Ovary (tissue), 9 donors: ENCODE results near the gene CNNM2. TPM values are rescaled to one million over a fixed set of nuclear protein-coding genes. Genes with fewer than 3 reads are reported as not detected.

Experiments
- DNase-seq, 5 donors: peaks; one replicate each; pipeline ENCODE4 v3.0.0-alpha.2; 2019 to 2020
- H3K27ac ChIP-seq, 2 donors: fragments of 200-600 bp; one replicate each; pipeline versions ENCODE4 v1.5.1 to v1.8.0; 2019 to 2022
- H3K27me3 ChIP-seq: fragments of 200-600 bp; one replicate; pipeline ENCODE4 v1.8.0; 2022
- H3K36me3 ChIP-seq: fragments of 200-600 bp; sonication (generic); one replicate; pipeline ENCODE4 v1.5.1; 2019
- H3K4me1 ChIP-seq: one replicate; pipeline ENCODE4 v1.8.1; 2013; ENCODE audit warnings: mild to moderate bottlenecking, moderate library complexity; ENCODE audit not compliant: insufficient read depth
- H3K4me3 ChIP-seq: fragments of 200-600 bp; sonication (generic); one replicate; pipeline ENCODE4 v1.5.1; 2017
- H3K9me3 ChIP-seq, 2 donors: fragments of 200-600 bp in 1 of 2; sonication (generic) in 1 of 2; one replicate each; pipeline versions ENCODE4 v1.5.1 to v1.8.1; 2013 to 2019; ENCODE audit warnings: mild to moderate bottlenecking in 1 of 2, moderate library complexity in 1 of 2
- EP300 ChIP-seq: sonication (generic); formaldehyde crosslinking; IDR thresholded peaks from one replicate; pipeline ENCODE4 v1.6.1; 2017; ENCODE audit warnings: antibody characterized with exemption
- POLR2A ChIP-seq: fragments of 450-650 bp; IDR thresholded peaks from one replicate; pipeline ENCODE4 v1.6.1; 2017; ENCODE audit warnings: antibody characterized with exemption, mild to moderate bottlenecking, moderate library complexity
- WGBS, 3 donors: extraction: QIAGEN DNeasy Blood & Tissue Kit in 1 of 3; methylation state at CpG; one replicate each; pipeline versions ENCODE4 v1.1.5 to v1.1.7; 2013 to 2017; 5-methylcytosine and 5-hydroxymethylcytosine counted together
- intact Hi-C, 4 donors: fragments of 100-400 bp; cut with DNase I; formaldehyde crosslinking; loops; one replicate each; pipeline versions ENCODE4 v1.11.0 to v1.15.1; 2022 to 2023
- polyA plus RNA-seq, 2 donors: library from polyadenylated mRNA; stranded (reverse); fragments of 200-250 nt in 1 of 2; fragments of 350-450 nt in 1 of 2; fragmentation: Illumina TruSeq in 1 of 2; extraction: RNeasy Lipid Tissue Mini Kit (QIAGEN cat#74804) in 1 of 2; gene quantifications; one replicate each; pipeline ENCODE4 v1.2.3, GENCODE V29; 2013 to 2014
- total RNA-seq, 7 donors: library from RNA; depleted of rRNA in 2 of 7; stranded (reverse); fragments of >200 nt in 2 of 7; fragmentation: NEBNext Ultra II Directional in 3 of 7; extraction: Animal tissue kit (Norgen Biotek cat#: 25700) in 3 of 7; gene quantifications; one replicate each; pipeline versions ENCODE4 v1.1.0 to v1.2.4, GENCODE V29; 2016 to 2023
- TF ChIP-seq, protein P1 (sequence below), 3 donors: fragments of 450-650 bp in 2 of 3; fragments of 200-600 bp in 1 of 3; IDR thresholded peaks; one replicate each; pipeline versions ENCODE4 v1.5.1 to v1.8.0; 2016 to 2022; ENCODE audit warnings: antibody characterized with exemption in 3 of 3, mild to moderate bottlenecking in 1 of 3
- donor health status: DM: no; HTN: no; CAD: no; lungs with moderate emphysema.
- donor health status: DM: no; HTN: no; CAD: no.
- donor health status: Bipolar disorder and iron deficiency.
- donor health status: DM: yes; HTN: yes; CAD: no.
- donor health status: DM: no; HTN: no; CAD: no.
- donor health status: DM: yes; HTN: yes; CAD: no.

CNNM2 gene
- total and polyA plus RNA-seq, 9 donors, result 5.4 to 15.0 (median 8.9) TPM

DNA sequence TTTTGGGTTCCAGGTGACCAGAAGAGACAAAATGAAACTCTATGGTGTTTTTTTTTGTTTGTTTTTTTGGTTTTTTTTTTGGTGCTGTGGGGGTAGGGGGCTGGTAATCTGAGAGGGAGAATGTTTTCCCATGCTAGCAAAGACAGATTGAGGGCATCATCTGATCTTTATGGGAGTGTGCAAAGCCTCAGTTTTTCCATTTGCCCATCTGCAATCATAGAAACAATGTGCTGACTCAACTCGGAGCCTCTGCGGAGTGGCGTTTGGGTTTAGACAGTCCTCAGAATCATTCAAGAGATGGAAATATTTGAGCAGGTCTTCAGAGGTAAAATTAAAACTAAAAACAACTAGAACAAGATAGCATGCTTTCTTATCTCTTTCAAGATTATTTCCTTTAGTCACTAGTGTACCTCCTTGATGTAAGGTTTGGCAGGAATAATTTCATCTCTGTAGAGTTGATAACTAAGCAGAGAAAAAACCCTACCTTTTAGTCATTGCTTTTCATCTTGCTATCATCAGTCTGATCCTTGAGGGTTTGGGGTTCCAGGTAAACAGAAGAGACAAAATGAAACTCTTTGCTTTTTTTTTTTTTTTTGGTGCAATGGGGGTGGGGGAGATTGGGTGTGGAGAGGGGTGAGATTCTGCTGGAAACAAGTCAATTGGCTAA, 18.0 kb downstream of the CNNM2 start:
- Histone ChIP-seq H3K4me3 (no peak overlapping the region), H3K9me3 (no peaks in the 10 kb centered on the region), H3K27ac (no peak overlapping the region), H3K27me3 (no peaks in the 10 kb centered on the region), H3K4me1 (no peaks in the 10 kb centered on the region), H3K36me3 (no peaks in the 10 kb centered on the region)
- 78 to 86% (median 86%) methylated on average over 3 of the region's 3 CpGs for WGBS, 3 donors
- intact Hi-C loops, result no loop called here
- TF ChIP-seq, protein P1, sequence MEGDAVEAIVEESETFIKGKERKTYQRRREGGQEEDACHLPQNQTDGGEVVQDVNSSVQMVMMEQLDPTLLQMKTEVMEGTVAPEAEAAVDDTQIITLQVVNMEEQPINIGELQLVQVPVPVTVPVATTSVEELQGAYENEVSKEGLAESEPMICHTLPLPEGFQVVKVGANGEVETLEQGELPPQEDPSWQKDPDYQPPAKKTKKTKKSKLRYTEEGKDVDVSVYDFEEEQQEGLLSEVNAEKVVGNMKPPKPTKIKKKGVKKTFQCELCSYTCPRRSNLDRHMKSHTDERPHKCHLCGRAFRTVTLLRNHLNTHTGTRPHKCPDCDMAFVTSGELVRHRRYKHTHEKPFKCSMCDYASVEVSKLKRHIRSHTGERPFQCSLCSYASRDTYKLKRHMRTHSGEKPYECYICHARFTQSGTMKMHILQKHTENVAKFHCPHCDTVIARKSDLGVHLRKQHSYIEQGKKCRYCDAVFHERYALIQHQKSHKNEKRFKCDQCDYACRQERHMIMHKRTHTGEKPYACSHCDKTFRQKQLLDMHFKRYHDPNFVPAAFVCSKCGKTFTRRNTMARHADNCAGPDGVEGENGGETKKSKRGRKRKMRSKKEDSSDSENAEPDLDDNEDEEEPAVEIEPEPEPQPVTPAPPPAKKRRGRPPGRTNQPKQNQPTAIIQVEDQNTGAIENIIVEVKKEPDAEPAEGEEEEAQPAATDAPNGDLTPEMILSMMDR (IDR thresholded peaks at IDR 0.05), result no peak
- TF ChIP-seq EP300, result no peak
- TF ChIP-seq POLR2A, result no peak
- no peak for DNase-seq

DNA sequence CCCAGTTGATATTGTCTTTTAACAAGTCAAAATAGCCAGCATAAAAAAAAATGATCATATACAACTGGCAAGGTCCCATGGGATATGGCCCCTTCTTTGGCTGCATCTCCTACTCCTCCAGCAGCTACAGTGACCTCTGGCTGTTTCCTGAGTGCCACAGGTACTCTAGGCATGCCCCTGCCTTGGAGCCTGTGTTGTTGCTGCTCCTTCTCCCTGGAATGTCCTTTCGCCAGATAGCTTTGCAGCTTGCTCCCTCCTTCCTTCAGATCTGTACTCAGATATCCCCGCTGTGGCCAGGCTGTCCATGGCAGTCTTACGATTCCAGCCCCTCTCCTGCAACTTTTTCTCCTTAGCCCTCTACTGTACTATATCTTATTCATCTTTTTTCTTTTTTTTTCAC, 23.3 kb downstream of the CNNM2 start:
- Histone ChIP-seq H3K36me3 (no peaks in the 10 kb centered on the region), H3K9me3 (no peaks in the 10 kb centered on the region), H3K4me3 (no peak overlapping the region), H3K4me1 (peaks cover 2% of the 10 kb centered on the region), H3K27ac (no peak overlapping the region), H3K27me3 (no peaks in the 10 kb centered on the region)
- intact Hi-C loops, result no loop called here
- no peak for DNase-seq
- 98 to 99% (median 98%) methylated on average over 3 of the region's 3 CpGs for WGBS, 3 donors
- TF ChIP-seq EP300 (no peak), POLR2A (no peak)
- TF ChIP-seq, protein P1 (IDR thresholded peaks at IDR 0.05), result no peak

DNA sequence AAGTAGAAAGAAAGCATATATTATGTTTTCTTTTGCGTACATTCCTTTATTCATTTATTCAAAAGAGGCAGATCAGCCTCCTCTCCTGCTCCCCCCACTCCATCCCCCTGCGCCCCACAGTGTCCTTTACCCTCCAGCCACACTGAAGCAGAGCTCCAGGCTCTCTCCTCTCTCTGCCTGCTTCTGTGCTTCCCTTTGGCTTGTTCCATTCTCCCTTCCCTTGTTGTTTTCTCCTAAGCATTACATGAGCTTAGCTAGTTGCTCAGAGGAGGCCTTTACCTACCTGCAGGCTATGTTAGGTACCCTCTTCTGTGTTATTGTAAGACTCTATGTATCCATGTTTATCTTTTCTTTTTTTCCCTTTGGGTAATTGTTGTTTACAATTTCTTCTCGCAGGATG, 27.4 kb downstream of the CNNM2 start:
- intact Hi-C loops, result no loop called here
- peaks cover 2% of the 10 kb centered on the region for H3K4me1 ChIP-seq
- no peaks in the 10 kb centered on the region for H3K27me3 ChIP-seq
- H3K9me3 ChIP-seq, result no peaks in the 10 kb centered on the region
- WGBS, 3 donors, result 72 to 88% (median 76%) methylated on average over 3 of the region's 3 CpGs
- TF ChIP-seq POLR2A (no peak), EP300 (no peak)
- H3K36me3 ChIP-seq, result no peaks in the 10 kb centered on the region
- H3K4me3 ChIP-seq, result no peak overlapping the region
- H3K27ac ChIP-seq, result no peak overlapping the region
- no peak for DNase-seq

DNA sequence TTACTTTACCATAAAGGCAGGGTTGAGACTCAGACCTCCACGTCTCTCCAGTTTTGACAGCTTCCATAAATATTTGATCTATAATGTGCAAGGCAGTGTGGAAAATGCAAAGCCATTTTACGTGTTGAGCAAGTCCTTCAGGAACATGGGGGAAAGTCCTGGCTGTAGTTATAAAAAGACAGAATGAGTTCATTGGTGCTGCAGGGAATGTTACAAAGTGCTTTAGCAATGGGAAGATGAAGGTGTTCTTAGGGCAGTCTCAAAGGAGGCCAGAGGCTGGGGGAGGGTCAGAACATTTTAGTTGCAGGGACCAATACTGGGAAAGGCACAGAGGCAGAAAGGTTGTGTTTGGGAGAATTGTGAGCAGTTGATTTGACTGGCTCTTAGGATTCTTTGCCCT, 27.9 kb downstream of the CNNM2 start:
- 92 to 97% (median 94%) methylated on average over 2 of the region's 2 CpGs for WGBS, 3 donors
- no peaks in the 10 kb centered on the region for H3K27me3 ChIP-seq

DNA sequence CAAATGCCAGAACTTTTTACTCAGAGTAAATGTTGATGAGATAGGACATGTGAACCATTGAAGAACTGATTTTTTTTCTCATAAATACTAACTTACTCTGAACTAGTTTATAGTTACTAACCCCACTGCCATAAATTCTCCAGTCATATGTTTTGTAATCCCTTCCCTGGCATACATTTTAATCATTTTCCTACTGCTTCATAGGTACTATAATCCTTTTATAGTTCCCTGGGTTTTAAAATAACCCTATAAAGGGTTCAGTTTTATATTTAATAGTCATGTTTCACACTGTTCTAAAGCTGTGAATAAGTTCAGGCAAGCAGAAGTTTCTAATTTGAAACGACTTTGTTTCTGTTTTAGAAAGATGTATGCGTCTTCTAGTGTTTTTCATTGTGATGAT, 28.9 kb downstream of the CNNM2 start:
- TF ChIP-seq EP300 (no peak), POLR2A (no peak)
- TF ChIP-seq, protein P1 (IDR thresholded peaks at IDR 0.05), result no peak
- no peak for DNase-seq
- 53 to 79% (median 57%) methylated on average over 2 of the region's 2 CpGs for WGBS, 3 donors
- Histone ChIP-seq H3K36me3 (no peaks in the 10 kb centered on the region), H3K4me1 (peaks cover 2% of the 10 kb centered on the region), H3K9me3 (no peaks in the 10 kb centered on the region), H3K27me3 (no peaks in the 10 kb centered on the region), H3K4me3 (no peak overlapping the region), H3K27ac (no peak overlapping the region)
- intact Hi-C loops, result no loop called here

More for the DNA sequence above, 27.9 kb downstream of the CNNM2 start:
- Histone ChIP-seq H3K9me3 (no peaks in the 10 kb centered on the region), H3K27ac (no peak overlapping the region), H3K36me3 (no peaks in the 10 kb centered on the region), H3K4me1 (peaks cover 2% of the 10 kb centered on the region), H3K4me3 (no peak overlapping the region)
- no peak for TF ChIP-seq POLR2A
- TF ChIP-seq EP300, result no peak
- TF ChIP-seq, protein P1 (IDR thresholded peaks at IDR 0.05), result no peak
- no peak for DNase-seq
- intact Hi-C loops, result no loop called here
